Upper lobe of left lung (tissue), 4 donors: ENCODE results near the gene LATS2.

Experiments
- POLR2A ChIP-seq, 4 donors: fragments of 450-650 bp; IDR thresholded peaks; one replicate each; pipeline ENCODE4 v1.5.1; 2016 to 2017; ENCODE audit warnings: antibody characterized with exemption in 4 of 4, mild to moderate bottlenecking in 2 of 4
- TF ChIP-seq, protein P1 (sequence below), 6 experiments: fragments of 450-650 bp in 4 of 6; fragments of 200-600 bp in 2 of 6; sonication (generic) in 2 of 6; IDR thresholded peaks; one replicate each; pipeline ENCODE4 v1.5.1; 2016 to 2019; ENCODE audit warnings: antibody characterized with exemption in 6 of 6

DNA sequence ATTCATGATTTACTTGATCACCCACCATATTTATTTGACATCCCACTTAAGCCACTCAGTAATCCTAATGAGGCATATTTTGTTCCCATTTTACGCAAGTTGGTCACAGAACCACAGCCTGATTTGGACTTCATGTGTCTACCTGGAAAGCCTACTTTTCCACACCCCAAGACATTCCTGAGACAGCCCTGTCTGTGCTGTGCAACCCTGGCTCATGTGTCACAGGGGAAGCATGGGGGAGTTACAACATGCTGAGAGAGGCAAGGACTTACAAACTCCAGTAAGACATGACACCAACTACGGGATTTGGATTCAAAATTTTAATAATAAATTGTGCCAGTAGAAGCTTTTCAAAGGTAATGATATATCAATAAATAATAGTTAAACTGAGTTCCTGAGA, 88.7 kb downstream of the LATS2 start:
- no peak for TF ChIP-seq POLR2A (IDR thresholded peaks at IDR 0.05)
- TF ChIP-seq, protein P1, sequence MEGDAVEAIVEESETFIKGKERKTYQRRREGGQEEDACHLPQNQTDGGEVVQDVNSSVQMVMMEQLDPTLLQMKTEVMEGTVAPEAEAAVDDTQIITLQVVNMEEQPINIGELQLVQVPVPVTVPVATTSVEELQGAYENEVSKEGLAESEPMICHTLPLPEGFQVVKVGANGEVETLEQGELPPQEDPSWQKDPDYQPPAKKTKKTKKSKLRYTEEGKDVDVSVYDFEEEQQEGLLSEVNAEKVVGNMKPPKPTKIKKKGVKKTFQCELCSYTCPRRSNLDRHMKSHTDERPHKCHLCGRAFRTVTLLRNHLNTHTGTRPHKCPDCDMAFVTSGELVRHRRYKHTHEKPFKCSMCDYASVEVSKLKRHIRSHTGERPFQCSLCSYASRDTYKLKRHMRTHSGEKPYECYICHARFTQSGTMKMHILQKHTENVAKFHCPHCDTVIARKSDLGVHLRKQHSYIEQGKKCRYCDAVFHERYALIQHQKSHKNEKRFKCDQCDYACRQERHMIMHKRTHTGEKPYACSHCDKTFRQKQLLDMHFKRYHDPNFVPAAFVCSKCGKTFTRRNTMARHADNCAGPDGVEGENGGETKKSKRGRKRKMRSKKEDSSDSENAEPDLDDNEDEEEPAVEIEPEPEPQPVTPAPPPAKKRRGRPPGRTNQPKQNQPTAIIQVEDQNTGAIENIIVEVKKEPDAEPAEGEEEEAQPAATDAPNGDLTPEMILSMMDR (IDR thresholded peaks at IDR 0.05): no peak
